Measurements from ENCODE around the gene TM7SF3.
"Not testable (repeated sequence)": the region's sequence is repeated elsewhere in the genome, so short reads cannot be mapped to it uniquely, and the experiment has no call there.

The TM7SF3 gene

DNA sequence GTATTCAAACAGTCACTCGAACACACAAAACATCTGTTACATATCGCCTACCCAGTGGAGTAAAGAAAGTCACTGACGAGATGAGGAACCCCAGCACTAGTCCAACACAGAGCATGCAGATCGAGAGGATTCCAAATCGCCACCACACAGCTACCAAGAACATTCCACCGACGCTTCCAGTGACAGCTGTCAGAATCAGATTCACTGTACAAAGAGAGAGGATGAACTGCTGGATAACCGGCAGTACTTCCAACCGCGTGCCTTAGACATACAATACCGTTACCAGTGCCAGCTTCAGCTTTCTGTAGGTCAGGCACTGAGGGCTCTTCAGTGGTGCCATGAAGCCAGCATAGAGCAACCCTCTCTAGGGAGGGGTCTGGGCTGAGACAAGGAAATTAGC, 34.5 kb downstream of the TM7SF3 start:
- no peak for DNase-seq (ENCODE audit: low read depth in 2 of 3, low spot score in 1 of 3)

- DNase-seq (ENCODE audit: low read depth in 2 of 3, low spot score in 1 of 3): no peak
Measured at GRCh38 chr12:26978801-26979200, 35.4 kb downstream of the TM7SF3 start.

- DNase-seq (ENCODE audit: low read depth in 2 of 3, low spot score in 1 of 3): no peak
Measured at GRCh38 chr12:26976687-26977086, 37.5 kb downstream of the TM7SF3 start.

DNA sequence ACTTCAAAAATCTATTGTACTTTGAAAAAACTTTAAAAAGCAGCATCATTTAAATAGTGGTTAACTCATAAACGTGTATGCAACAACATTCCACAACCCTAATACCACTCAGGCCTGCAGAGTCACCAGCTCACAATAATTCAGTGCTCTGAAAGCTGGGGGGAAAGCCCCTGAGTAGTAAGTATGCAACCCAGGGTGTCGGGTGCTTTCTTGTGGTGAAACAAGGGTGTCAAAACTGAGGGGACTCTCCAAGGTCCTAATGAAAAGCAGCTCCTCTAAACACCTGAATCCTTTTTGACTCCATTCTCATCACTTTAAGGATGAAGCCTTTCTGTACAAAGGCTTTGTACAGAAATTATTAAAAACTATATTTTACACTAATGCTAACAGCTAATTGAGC, 42.2 kb downstream of the TM7SF3 start:
- DNase-seq (ENCODE audit: low read depth in 2 of 3, low spot score in 1 of 3): peak; percentile 50 to 58 (median 55)

- no peak for DNase-seq (ENCODE audit: low read depth in 2 of 3, low spot score in 1 of 3)
Measured at GRCh38 chr12:26970136-26970535, 44.0 kb downstream of the TM7SF3 start.

GRCh38 chr12:26966842-26967241, 47.3 kb downstream of the TM7SF3 start:
- DNase-seq (ENCODE audit: low read depth in 2 of 3, low spot score in 1 of 3): no peak

DNA sequence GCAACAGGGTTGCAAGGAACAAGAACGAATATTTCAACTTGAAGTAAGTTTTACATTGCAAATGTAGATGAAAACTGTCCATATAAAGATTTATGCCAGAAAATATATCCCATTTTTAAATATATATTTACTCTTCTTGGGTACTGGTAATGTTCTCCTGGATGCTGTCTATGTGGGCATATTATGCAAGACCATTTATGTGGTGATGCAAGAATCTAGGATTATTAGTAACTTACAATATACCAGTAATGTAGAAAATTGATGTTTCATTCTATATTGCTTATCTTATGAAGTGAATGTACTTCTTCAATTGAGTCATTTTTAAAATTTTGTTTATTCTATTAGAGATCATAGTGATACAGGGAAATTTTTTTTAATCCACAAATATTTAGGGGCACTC, 50.8 kb downstream of the TM7SF3 start:
- no peak for DNase-seq (ENCODE audit: low read depth in 2 of 3, low spot score in 1 of 3)

DNA sequence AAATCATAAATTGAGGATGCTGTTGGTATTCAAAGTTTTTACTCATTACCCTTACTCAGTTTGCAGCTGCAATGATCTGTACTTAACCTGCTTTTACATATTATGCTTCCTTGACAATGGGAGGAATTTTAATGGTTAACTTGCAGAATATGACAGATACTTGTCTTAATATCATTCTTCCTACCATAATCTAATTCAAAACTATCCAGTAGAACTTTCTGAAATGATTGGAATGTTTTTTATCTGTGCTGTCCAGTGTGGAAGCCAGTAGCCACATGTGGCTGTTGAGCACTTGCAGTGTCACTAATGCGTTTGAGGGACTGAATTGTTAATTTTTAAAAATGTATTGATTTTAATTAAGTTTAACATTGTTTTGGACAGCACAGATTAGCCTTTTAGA, 52.4 kb downstream of the TM7SF3 start:
- DNase-seq (ENCODE audit: low read depth in 2 of 3, low spot score in 1 of 3): no peak

GRCh38 chr12:26961391-26961790, 52.8 kb downstream of the TM7SF3 start:
- not testable (repeated sequence) for DNase-seq (ENCODE audit: low read depth in 2 of 3, low spot score in 1 of 3)

- DNase-seq (ENCODE audit: low read depth in 2 of 3, low spot score in 1 of 3): no peak
Measured at GRCh38 chr12:26954027-26954426, 60.2 kb downstream of the TM7SF3 start.

- DNase-seq (ENCODE audit: low read depth in 2 of 3, low spot score in 1 of 3): no peak
Measured at GRCh38 chr12:26953447-26953846, 60.7 kb downstream of the TM7SF3 start.

DNA sequence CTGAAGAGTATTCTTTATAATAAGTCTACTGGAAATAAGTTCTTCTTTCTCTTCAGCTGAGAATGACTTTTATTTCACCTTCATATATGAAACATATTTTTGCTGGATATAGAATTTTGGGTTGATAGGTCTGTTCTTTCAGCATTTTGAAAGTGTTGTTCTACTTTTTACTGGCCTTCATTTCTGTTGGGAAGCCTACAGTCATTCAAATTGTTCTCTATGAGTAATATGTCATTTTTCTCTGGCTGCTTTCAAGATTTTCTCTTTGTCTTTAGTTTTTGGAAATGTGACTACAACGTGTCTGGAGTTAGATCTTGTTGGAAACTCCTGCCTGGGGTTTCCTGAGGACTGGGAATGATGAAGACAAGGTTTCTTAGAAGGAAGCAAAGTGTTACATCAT, 65.9 kb downstream of the TM7SF3 start:
- no peak for DNase-seq (ENCODE audit: low read depth in 2 of 3, low spot score in 1 of 3)

- no peak for DNase-seq (ENCODE audit: low read depth in 2 of 3, low spot score in 1 of 3)
Measured at GRCh38 chr12:26941215-26941594, 73.0 kb downstream of the TM7SF3 start.

DNA sequence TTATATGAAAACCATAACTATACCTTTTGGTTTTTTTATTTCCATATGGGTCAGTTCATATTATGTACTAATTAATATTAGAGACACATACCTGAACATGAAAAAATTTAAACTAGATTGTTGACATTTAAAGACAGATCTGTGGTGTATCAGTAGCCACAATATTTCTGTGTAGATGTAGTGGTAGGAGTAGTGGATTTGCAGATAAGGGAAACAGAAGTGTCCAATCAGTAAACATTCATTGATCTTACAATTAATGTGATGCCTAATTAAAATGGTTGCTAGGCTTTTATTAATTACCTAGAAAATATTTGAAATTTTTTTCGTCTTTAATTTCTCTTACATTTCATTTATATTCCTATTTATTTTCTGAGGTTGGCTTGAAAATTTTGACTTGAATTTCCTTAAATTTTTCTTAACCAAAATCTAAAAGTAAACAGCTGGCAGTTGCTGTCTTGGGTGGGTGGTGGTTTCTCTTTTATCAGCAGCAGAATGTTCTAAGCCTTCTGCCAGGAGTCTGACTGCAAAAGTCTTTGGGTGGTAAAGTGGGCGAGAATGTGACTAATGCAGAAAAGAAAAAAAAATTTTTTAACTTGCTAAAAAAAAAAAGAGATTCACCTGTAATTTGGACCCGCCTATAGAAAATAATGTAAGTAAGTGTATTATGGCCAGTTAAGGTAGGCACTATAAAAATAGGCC, 73.5 kb downstream of the TM7SF3 start:
- DNase-seq (ENCODE audit: low read depth in 2 of 3, low spot score in 1 of 3): no peak

DNA sequence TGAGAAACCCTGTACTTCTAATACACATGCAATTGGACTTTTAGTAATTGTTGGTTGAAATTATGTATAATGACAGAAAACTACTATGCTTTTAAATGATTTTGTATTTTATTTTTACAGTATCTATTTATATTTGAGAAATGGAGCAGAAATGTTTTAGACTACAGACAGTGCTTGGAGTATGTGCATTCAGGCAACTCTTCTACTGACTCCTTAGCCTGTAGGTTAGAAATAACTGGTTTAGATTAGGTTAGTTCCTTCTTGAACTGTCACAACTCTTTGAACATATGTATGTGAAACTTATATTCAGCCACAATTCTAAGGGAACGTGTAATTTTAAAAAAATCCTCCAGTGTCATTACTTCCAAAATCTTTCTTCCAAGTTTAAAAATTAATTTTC, 74.2 kb downstream of the TM7SF3 start:
- no peak for DNase-seq (ENCODE audit: low read depth in 2 of 3, low spot score in 1 of 3)

DNA sequence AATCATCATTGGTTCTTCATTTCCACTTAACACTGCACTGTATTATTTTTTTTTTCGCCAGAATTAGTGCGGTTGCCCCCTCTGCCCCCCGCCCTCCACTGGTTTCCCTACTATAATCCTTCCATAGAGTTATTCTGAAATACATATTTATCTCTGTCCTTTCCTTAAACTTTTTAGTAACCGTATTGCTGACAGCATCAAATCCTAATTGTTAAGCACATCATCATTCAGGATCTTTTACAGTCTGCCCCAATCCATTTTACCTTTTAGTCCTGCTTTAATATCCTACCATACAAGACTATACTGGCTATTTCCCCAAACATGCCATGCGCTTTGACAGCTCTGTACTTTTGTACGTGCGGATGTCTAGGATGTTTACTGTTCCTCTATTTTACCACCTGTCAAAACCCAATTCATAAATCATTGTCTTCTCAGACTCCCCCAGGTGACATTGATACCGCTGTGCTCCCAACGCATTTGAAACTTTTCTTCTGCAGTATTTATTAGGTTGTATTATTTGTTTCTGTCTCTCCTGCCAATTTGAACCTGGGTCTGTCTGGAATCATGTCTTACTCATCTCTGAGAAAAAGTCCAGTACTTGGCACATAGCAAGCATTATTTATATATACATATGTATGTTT, 74.9 kb downstream of the TM7SF3 start:
- DNase-seq (ENCODE audit: low read depth in 2 of 3, low spot score in 1 of 3): no peak

DNA sequence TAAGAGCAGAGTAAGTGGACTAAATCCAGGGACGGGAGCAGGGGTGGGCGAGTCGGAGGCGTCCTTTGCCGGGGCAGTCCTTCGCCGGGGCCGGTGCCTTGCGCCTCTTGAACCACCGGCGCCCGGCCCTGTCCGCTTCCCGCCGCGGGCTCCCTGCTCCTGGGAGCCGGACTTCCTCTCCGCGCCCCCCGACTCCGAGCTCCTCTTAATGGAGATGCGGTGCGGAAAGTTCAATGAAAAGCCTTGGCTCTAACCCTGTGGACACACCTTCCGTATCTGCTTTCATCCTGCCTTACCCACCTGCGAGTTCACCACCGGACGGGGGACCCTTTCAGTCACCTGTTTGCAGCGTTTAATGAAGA, 75.5 kb downstream of the TM7SF3 start:
- DNase-seq (ENCODE audit: low read depth in 2 of 3, low spot score in 1 of 3): no peak

DNA sequence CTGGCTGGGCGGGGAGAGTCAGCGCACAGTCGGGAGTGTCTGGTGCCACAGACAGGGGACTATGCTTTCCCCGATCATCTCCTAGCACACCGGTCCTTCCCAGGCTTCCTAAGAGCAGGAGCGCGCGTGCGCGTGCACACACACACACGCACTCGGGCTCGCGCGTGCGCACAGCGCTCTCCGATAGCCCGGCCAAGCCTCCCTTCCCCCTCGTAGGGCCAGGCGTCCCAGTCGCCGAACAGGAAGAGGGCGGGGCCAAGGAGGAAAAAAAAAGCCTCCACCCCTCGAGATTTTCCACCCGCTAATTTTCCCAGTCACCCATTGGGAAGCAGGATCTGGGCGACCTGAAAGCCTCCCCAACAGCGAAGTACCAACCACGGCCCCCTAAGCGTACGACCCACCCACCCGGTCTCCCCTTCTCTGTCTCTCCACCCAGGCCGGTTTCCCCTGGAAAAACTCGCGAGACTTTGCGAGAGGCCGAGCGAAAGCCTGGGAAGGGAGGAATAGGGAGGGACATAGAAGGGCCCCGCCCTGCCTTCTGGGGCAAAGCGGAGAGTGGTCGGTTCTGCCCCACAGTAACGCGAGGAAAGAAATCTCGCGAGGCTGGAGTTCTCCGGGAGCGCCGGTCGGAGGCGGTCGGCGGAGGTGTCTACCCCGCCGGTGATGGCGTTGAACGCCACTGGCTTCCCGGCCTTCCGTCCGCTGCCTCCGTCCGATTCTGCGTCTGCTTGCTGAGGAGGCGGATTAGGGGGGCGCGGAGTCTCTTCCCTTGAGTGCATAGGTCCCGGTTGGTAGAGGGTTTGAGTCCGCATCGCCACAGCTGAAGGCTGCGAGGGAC, 76.1 kb downstream of the TM7SF3 start, which contains the start of the genes FGFR1OP2 and INTS13:
FGFR1OP2 (plus strand) TSS at position 608 of the 838 bp plus-strand sequence. CDS start 15,689 bp downstream, outside the sequence.
INTS13 (minus strand) TSS at position 119 of the 838 bp plus-strand sequence. CDS start 1,178 bp downstream, outside the sequence.
- peak; percentile 95 to 99 (median 97) for DNase-seq (ENCODE audit: low read depth in 2 of 3, low spot score in 1 of 3)

GRCh38 chr12:26937443-26937862, 76.7 kb downstream of the TM7SF3 start:
- no peak for DNase-seq (ENCODE audit: low read depth in 2 of 3, low spot score in 1 of 3)

- DNase-seq (ENCODE audit: low read depth in 2 of 3, low spot score in 1 of 3): no peak
Measured at GRCh38 chr12:26936559-26937442, 77.4 kb downstream of the TM7SF3 start.
